ENCODE measurements around the gene PCBP1.
A peak's percentile ranks its signal among the peaks of the same experiment; 100 is the strongest.

- TF ChIP-seq CREB1 (IDR thresholded peaks at IDR 0.05; ENCODE audit: low read depth) (no peak), REST (IDR thresholded peaks at IDR 0.05; ENCODE audit: low read depth) (no peak; the same call in 1 of the 2 replicates), YY1 (IDR thresholded peaks at IDR 0.05; ENCODE audit: low read depth) (peak; percentile 98), ZBTB7A (IDR thresholded peaks at IDR 0.05; ENCODE audit: low read depth) (no peak), EP300 (IDR thresholded peaks at IDR 0.05; ENCODE audit: borderline replicate concordance) (0 out of 2 replicates have a peak, but pooled peaks have one; percentile 17), FOXM1 (IDR thresholded peaks at IDR 0.05; ENCODE audit: borderline replicate concordance, low read depth) (peak; percentile 29; the same call in 1 of the 2 replicates), RAD21 (IDR thresholded peaks at IDR 0.05; ENCODE audit: low read depth) (no peak), EGR1 (IDR thresholded peaks at IDR 0.05) (peak; percentile 77)
- TF ChIP-seq, protein P1, sequence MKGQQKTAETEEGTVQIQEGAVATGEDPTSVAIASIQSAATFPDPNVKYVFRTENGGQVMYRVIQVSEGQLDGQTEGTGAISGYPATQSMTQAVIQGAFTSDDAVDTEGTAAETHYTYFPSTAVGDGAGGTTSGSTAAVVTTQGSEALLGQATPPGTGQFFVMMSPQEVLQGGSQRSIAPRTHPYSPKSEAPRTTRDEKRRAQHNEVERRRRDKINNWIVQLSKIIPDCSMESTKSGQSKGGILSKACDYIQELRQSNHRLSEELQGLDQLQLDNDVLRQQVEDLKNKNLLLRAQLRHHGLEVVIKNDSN (IDR thresholded peaks at IDR 0.05): no peak; the same call in 1 of the 2 replicates
- TF ChIP-seq, protein P2, sequence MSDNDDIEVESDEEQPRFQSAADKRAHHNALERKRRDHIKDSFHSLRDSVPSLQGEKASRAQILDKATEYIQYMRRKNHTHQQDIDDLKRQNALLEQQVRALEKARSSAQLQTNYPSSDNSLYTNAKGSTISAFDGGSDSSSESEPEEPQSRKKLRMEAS (IDR thresholded peaks at IDR 0.05): no peak; the same call in 1 of the 2 replicates
Observed at GRCh38 chr2:70086278-70086837, 919 bp upstream of the PCBP1 start.
